Kidney (tissue), 14 donors: Measurements from ENCODE around the gene GNPTAB. TPM values are rescaled to one million over a fixed set of nuclear protein-coding genes. Genes with fewer than 3 reads are reported as not detected.

ENCODE experiments used
- DNase-seq, 5 donors: peaks; one replicate each; pipeline ENCODE4 v3.0.0-alpha.2; 2013 to 2020
- FAIRE-seq: peaks from 2 replicates; lab custom pipeline; 2012; peaks lifted over from hg19 to GRCh38; lab: Jason Lieb, UNC
- H3K27ac ChIP-seq, 2 donors: one replicate each; pipeline ENCODE4 v1.7.0; 2013; ENCODE audit warnings: low read depth in 2 of 2, low read length in 2 of 2, inconsistent platforms in 1 of 2
- H3K27me3 ChIP-seq: one replicate; pipeline ENCODE4 v1.7.1; 2013; ENCODE audit warnings: low read length, inconsistent platforms; ENCODE audit not compliant: control insufficient read depth, insufficient read depth
- H3K36me3 ChIP-seq, 3 donors: one replicate each; pipeline versions ENCODE4 v1.7.0 to v1.7.1; 2013; ENCODE audit warnings: low read length in 3 of 3, control low read depth in 1 of 3, inconsistent platforms in 1 of 3; ENCODE audit not compliant: insufficient read depth in 3 of 3, control insufficient read depth in 2 of 3
- H3K4me1 ChIP-seq, 3 donors: one replicate each; pipeline versions ENCODE4 v1.7.0 to v1.7.1; 2013; ENCODE audit warnings: low read length in 3 of 3, inconsistent platforms in 1 of 3, low read depth in 1 of 3; ENCODE audit not compliant: control insufficient read depth in 2 of 3, insufficient read depth in 2 of 3
- H3K4me3 ChIP-seq, 3 donors: one replicate each; pipeline versions ENCODE4 v1.7.0 to v1.8.1; 2013; ENCODE audit warnings: low read length in 3 of 3, control low read depth in 1 of 3, inconsistent platforms in 1 of 3
- H3K9ac ChIP-seq, 3 donors: one replicate each; pipeline versions ENCODE4 v1.7.0 to v1.7.1; 2013; ENCODE audit warnings: low read length in 3 of 3, control low read depth in 1 of 3, inconsistent platforms in 1 of 3
- H3K9me3 ChIP-seq, 3 donors: one replicate each; pipeline versions ENCODE4 v1.7.0 to v1.7.1; 2013; ENCODE audit warnings: low read length in 3 of 3, control low read depth in 1 of 3, inconsistent platforms in 1 of 3; ENCODE audit not compliant: control insufficient read depth in 2 of 3, insufficient read depth in 1 of 3
- intact Hi-C: fragments of 100-400 bp; cut with DNase I; formaldehyde crosslinking; loops from one replicate; pipeline ENCODE4 v1.11.1; 2022
- polyA plus RNA-seq: library from polyadenylated mRNA; stranded (reverse); fragments of 350-450 nt; fragmentation: Illumina TruSeq; extraction: RNeasy Lipid Tissue Mini Kit (QIAGEN cat#74804); gene quantifications from one replicate; pipeline ENCODE4 v1.2.3, GENCODE V29; 2014; ENCODE audit warnings: low read depth, low replicate concordance; ENCODE audit not compliant: insufficient read depth
- total RNA-seq: library from RNA; stranded (reverse); fragmentation: NEBNext Ultra II Directional; extraction: Animal tissue kit (Norgen Biotek cat#: 25700); gene quantifications from one replicate; pipeline ENCODE4 v1.2.1, GENCODE V29; 2021
- TF ChIP-seq, protein P1 (sequence below): IDR thresholded peaks from 3 replicates; pipeline ENCODE4 v1.5.1; 2012; ENCODE audit warnings: mild to moderate bottlenecking, moderate library complexity, borderline replicate concordance; ENCODE audit not compliant: insufficient read depth; ENCODE audit errors: extremely low read depth
- donor health status: control.
- donor health status: control.
- donor health status: control.
- donor health status: control.
- donor health status: control.
- donor health status: DM: yes; HTN: yes; CAD: no.
- donor health status: Normal renal cell carcinoma (clear cell type).

The GNPTAB gene
- total and polyA plus RNA-seq, 2 donors from 2014 or later, result 17.8 to 46.0 TPM

DNA sequence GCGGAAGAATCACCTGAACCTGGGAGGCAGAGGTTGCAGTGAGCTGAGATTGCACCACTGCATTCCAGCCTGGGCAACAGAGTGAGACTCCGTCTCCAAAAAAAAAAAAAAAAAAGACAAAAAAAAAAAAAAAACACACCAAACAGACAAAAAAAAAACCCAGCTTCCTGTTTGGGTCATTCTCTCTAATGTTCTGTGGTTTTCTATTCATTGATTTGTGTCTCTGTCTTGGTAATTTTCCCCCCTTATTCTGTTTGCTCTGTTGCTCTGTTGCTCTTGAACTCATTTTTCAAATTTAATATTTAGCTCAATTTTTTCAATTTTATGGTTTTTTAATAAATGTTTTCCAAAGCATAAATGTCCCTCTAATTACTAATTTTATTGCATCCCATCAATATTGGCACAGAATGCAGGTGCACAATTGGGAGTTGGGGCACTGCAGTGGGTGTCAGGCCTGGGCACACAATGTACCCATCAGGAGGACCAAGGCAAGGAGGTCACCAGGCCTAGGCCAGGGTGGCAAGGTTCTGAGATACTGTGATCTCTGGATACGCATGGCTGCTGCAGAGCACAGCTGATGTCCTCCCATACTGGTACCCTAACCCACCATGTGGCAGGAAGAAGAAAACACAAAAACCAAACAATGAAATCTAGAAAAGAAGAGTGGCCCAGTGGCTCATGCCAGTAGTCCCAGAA lies 8.0 kb upstream of the GNPTAB start:
- no peaks in the 10 kb centered on the region for H3K9me3 ChIP-seq
- no peaks in the 10 kb centered on the region for H3K27me3 ChIP-seq
- H3K27ac ChIP-seq, result no peak overlapping the region
- DNase-seq, result no peak
- TF ChIP-seq, protein P1, sequence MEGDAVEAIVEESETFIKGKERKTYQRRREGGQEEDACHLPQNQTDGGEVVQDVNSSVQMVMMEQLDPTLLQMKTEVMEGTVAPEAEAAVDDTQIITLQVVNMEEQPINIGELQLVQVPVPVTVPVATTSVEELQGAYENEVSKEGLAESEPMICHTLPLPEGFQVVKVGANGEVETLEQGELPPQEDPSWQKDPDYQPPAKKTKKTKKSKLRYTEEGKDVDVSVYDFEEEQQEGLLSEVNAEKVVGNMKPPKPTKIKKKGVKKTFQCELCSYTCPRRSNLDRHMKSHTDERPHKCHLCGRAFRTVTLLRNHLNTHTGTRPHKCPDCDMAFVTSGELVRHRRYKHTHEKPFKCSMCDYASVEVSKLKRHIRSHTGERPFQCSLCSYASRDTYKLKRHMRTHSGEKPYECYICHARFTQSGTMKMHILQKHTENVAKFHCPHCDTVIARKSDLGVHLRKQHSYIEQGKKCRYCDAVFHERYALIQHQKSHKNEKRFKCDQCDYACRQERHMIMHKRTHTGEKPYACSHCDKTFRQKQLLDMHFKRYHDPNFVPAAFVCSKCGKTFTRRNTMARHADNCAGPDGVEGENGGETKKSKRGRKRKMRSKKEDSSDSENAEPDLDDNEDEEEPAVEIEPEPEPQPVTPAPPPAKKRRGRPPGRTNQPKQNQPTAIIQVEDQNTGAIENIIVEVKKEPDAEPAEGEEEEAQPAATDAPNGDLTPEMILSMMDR, result no peak
- H3K4me1 ChIP-seq, result no peaks in the 10 kb centered on the region
- no peak overlapping the region for H3K4me3 ChIP-seq
- FAIRE-seq, result no peak
- intact Hi-C loops, result no loop called here
- H3K9ac ChIP-seq, result no peak overlapping the region
- H3K36me3 ChIP-seq, result no peaks in the 10 kb centered on the region

DNA sequence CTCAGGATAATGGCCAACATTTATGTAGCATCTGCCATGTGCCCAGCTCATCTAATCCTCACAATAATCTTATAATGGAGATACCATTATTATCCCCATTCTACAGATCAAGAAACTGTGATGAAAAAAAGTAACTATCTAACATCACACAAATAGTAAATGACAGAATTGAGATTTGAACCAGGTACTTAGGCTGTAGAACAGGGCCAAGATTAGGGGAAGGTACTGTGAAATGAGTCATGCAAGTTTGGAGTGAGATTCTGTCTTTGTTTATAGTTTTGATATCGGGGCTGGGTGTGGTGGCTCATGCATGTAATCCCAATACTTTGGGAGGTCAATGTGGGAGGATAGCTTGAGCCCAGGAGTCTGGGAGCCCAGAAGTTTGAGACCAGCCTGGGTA lies 1.3 kb upstream of the GNPTAB start:
- Histone ChIP-seq H3K27ac (no peak overlapping the region), H3K27me3 (no peaks in the 10 kb centered on the region), H3K36me3 (no peaks in the 10 kb centered on the region), H3K4me1 (peaks cover 0 to 9% (median 6%) of the 10 kb centered on the region in 3 donors), H3K9ac (no peak overlapping the region), H3K9me3 (no peaks in the 10 kb centered on the region), H3K4me3 (no peak overlapping the region)
- FAIRE-seq (no peak), DNase-seq (no peak)
- intact Hi-C loops, result no loop called here
- TF ChIP-seq, protein P1, result no peak

DNA sequence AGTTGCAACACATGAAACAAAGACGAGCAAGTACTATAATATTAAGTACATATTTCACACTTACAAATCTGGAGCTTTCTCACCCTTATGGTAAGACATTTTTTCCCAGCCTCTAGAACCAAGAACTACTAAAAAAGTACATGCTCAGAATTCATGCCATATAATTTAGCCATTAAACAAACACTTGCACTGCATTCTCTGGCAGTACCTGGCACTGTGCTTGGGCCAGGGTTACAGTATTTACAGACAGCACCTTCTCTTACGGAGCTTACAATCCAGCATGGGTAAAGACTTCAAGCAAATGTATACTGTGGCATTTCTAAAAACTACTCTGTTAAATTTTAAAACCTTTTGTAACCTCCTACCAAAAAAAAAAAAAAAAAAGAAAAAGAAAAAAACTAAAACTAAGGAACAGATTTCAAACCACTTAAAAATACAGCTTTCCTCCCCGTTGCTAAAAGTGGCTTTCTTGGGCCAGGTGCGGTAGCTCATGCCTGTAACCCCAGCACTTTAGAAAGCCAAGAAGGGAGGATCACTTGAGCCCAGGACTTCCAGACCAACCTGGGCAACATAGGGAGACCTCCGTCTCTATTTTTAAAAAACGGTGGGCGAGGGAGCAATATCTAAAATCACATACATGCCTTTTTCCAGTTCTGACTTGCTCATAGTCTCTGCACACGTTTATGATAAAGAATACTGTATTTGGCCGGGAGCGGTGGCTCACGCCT lies 956 bp downstream of the GNPTAB start:
- peak overlapping the region; percentile 68 to 88 (median 81) for H3K9ac ChIP-seq
- DNase-seq (peak in 2 of 5 donors; percentile 38 to 43), FAIRE-seq (no peak)
- no peaks in the 10 kb centered on the region for H3K9me3 ChIP-seq
- H3K27ac ChIP-seq, result peak overlapping the region; percentile 44 to 78
- TF ChIP-seq, protein P1, result no peak
- intact Hi-C loops, result no loop called here
- peaks cover 0 to 13% (median 6%) of the 10 kb centered on the region in 3 donors for H3K4me1 ChIP-seq
- no peaks in the 10 kb centered on the region for H3K36me3 ChIP-seq
- H3K27me3 ChIP-seq, result no peaks in the 10 kb centered on the region
- H3K4me3 ChIP-seq, result peak overlapping the region; percentile 87 to 91 (median 91)
